Natural killer cell (primary cell): Measurements from ENCODE around the gene TBC1D19. TPM values are rescaled to one million over a fixed set of nuclear protein-coding genes. Genes with fewer than 3 reads are reported as not detected.

ENCODE experiments used
- ATAC-seq, 3 donors: fragments of 150-1000 bp in 2 of 3; fragments of 200-7000 bp in 1 of 3; cut with Tn5 transposase; 1 replicate in 1 of 3; 2 replicates in 2 of 3; pipeline ENCODE4 v1.10.0; 2021; ENCODE audit warnings: mild to moderate bottlenecking in 2 of 3, moderate library complexity in 2 of 3
- DNase-seq, 2 donors: peaks; one replicate each; pipeline versions ENCODE4 v3.0.0 to v3.0.0-alpha.2; 2013 to 2021; ENCODE audit warnings: mixed read lengths in 1 of 2
- H3K27ac ChIP-seq: one replicate; pipeline ENCODE4 v1.5.1; 2013; ENCODE audit warnings: mild to moderate bottlenecking, low read length
- H3K27me3 ChIP-seq: one replicate; pipeline ENCODE4 v1.6.1; 2013; ENCODE audit warnings: low read length; ENCODE audit not compliant: control insufficient read depth, insufficient read depth
- H3K36me3 ChIP-seq: one replicate; pipeline ENCODE4 v1.6.1; 2013; ENCODE audit warnings: low read length; ENCODE audit not compliant: control insufficient read depth, insufficient read depth
- H3K4me1 ChIP-seq: one replicate; pipeline ENCODE4 v1.6.1; 2013; ENCODE audit warnings: low read length; ENCODE audit not compliant: control insufficient read depth, insufficient read depth
- H3K4me3 ChIP-seq: one replicate; pipeline ENCODE4 v1.5.1; 2013; ENCODE audit warnings: low read length
- H3K9me3 ChIP-seq: one replicate; pipeline ENCODE4 v1.6.1; 2013; ENCODE audit warnings: low read length; ENCODE audit not compliant: control insufficient read depth, insufficient read depth
- H3K27ac Mint-ChIP-seq, 2 donors: one replicate each; pipeline ENCODE4 v1.8.0; 2022; ENCODE audit warnings: mild to moderate bottlenecking in 2 of 2, mixed read lengths in 2 of 2, moderate library complexity in 1 of 2
- H3K27me3 Mint-ChIP-seq, 2 donors: one replicate each; pipeline ENCODE4 v1.8.0; 2022; ENCODE audit warnings: low read depth in 2 of 2, mixed read lengths in 2 of 2
- H3K36me3 Mint-ChIP-seq: one replicate; pipeline ENCODE4 v1.8.0; 2022; ENCODE audit warnings: mixed read lengths
- H3K4me1 Mint-ChIP-seq, 2 donors: one replicate each; pipeline ENCODE4 v1.8.0; 2022; ENCODE audit warnings: mixed read lengths in 2 of 2
- H3K4me3 Mint-ChIP-seq: one replicate; pipeline ENCODE4 v1.8.0; 2022; ENCODE audit warnings: mild to moderate bottlenecking, moderate library complexity, mixed read lengths
- H3K9me3 Mint-ChIP-seq, 2 donors: one replicate each; pipeline ENCODE4 v1.8.0; 2022; ENCODE audit warnings: mixed read lengths in 2 of 2
- CTCF ChIP-seq: fragments of 200-600 bp; IDR thresholded peaks from one replicate; pipeline ENCODE4 v1.8.0; 2022; ENCODE audit warnings: antibody characterized with exemption
- WGBS: methylation state at CpG from one replicate; pipeline ENCODE4 v1.1.7; 2013; ENCODE audit warnings: missing lambda C conversion rate; ENCODE audit not compliant: insufficient coverage; 5-methylcytosine and 5-hydroxymethylcytosine counted together
- intact Hi-C: fragments of 100-400 bp; cut with micrococcal nuclease; formaldehyde crosslinking; loops from one replicate; pipeline ENCODE4 v1.14.2; 2022
- total RNA-seq, 4 donors: library from RNA; stranded (reverse); fragments of 120-200 nt in 1 of 4; gene quantifications; one replicate each; pipeline versions ENCODE4 v1.2.3 to v1.2.4, GENCODE V29; 2013 to 2022

The TBC1D19 gene
- total RNA-seq, 3 donors from 2014 or later (not counting 1 experiment from before 2014, with no cell fraction given), result 13.0 to 21.3 (median 16.8) TPM

GRCh38 chr4:26784207-26784865 lies 200.5 kb downstream of the TBC1D19 start:
- ATAC-seq (no peak), DNase-seq (no peak)
- Histone ChIP-seq H3K27me3 (no peaks in the 10 kb centered on the region), H3K4me3 (no peak overlapping the region), H3K27ac (no peak overlapping the region), H3K36me3 (no peaks in the 10 kb centered on the region), H3K9me3 (no peaks in the 10 kb centered on the region), H3K4me1 (peaks cover 7% of the 10 kb centered on the region)
- intact Hi-C loops, result no loop called here
- Mint-ChIP-seq H3K36me3 (peaks cover 12% of the 10 kb centered on the region), H3K4me3 (no peak overlapping the region), H3K4me1 (peaks cover 6 to 20% of the 10 kb centered on the region in 2 donors), H3K9me3 (peaks cover 0 to 2% of the 10 kb centered on the region in 2 donors), H3K27me3 (no peaks in the 10 kb centered on the region), H3K27ac (no peak overlapping the region)
- no peak for TF ChIP-seq CTCF
- WGBS, result 100% methylated on average over 1 of the region's 1 CpG

- Histone ChIP-seq H3K4me1 (peaks cover 7% of the 10 kb centered on the region), H3K4me3 (no peak overlapping the region), H3K9me3 (no peaks in the 10 kb centered on the region), H3K27me3 (no peaks in the 10 kb centered on the region), H3K27ac (no peak overlapping the region), H3K36me3 (no peaks in the 10 kb centered on the region)
- intact Hi-C loops, result no loop called here
- H3K9me3 Mint-ChIP-seq, result peaks cover 0 to 4% of the 10 kb centered on the region in 2 donors
- H3K27ac Mint-ChIP-seq, result no peak overlapping the region
- no peak for ATAC-seq
- 88% methylated on average over 4 of the region's 4 CpGs for WGBS
- H3K27me3 Mint-ChIP-seq, result no peaks in the 10 kb centered on the region
- peaks cover 12 to 22% of the 10 kb centered on the region in 2 donors for H3K4me1 Mint-ChIP-seq
- H3K36me3 Mint-ChIP-seq, result peaks cover 15% of the 10 kb centered on the region
- no peak for DNase-seq
- no peak for TF ChIP-seq CTCF
- H3K4me3 Mint-ChIP-seq, result no peak overlapping the region
Observed at GRCh38 chr4:26785312-26785711, 201.4 kb downstream of the TBC1D19 start.

- WGBS, result 89% methylated on average over 2 of the region's 2 CpGs
- TF ChIP-seq CTCF, result no peak
- ATAC-seq, result no peak
- Mint-ChIP-seq H3K27ac (no peak overlapping the region), H3K36me3 (peaks cover 15% of the 10 kb centered on the region), H3K4me1 (peaks cover 12 to 22% of the 10 kb centered on the region in 2 donors), H3K27me3 (no peaks in the 10 kb centered on the region), H3K4me3 (no peak overlapping the region), H3K9me3 (peaks cover 0 to 4% of the 10 kb centered on the region in 2 donors)
- H3K27me3 ChIP-seq, result no peaks in the 10 kb centered on the region
- H3K4me3 ChIP-seq, result no peak overlapping the region
- H3K9me3 ChIP-seq, result no peaks in the 10 kb centered on the region
- no peak overlapping the region for H3K27ac ChIP-seq
- peaks cover 7% of the 10 kb centered on the region for H3K4me1 ChIP-seq
- intact Hi-C loops, result no loop called here
- no peaks in the 10 kb centered on the region for H3K36me3 ChIP-seq
- no peak for DNase-seq
Observed at GRCh38 chr4:26785810-26786209, 201.9 kb downstream of the TBC1D19 start.

GRCh38 chr4:26786916-26787315 lies 203.0 kb downstream of the TBC1D19 start:
- no peak overlapping the region for H3K4me3 Mint-ChIP-seq
- no peak for DNase-seq
- peaks cover 7% of the 10 kb centered on the region for H3K4me1 ChIP-seq
- peaks cover 0 to 4% of the 10 kb centered on the region in 2 donors for H3K9me3 Mint-ChIP-seq
- H3K4me3 ChIP-seq, result no peak overlapping the region
- no peaks in the 10 kb centered on the region for H3K36me3 ChIP-seq
- H3K9me3 ChIP-seq, result no peaks in the 10 kb centered on the region
- H3K36me3 Mint-ChIP-seq, result peaks cover 15% of the 10 kb centered on the region
- no peak for ATAC-seq
- no peaks in the 10 kb centered on the region for H3K27me3 ChIP-seq
- intact Hi-C loops, result no loop called here
- peaks cover 12 to 22% of the 10 kb centered on the region in 2 donors for H3K4me1 Mint-ChIP-seq
- H3K27me3 Mint-ChIP-seq, result no peaks in the 10 kb centered on the region
- no peak overlapping the region for H3K27ac ChIP-seq
- H3K27ac Mint-ChIP-seq, result no peak overlapping the region
- WGBS, result 17% methylated on average over 1 of the region's 3 CpGs
- no peak for TF ChIP-seq CTCF
